Mucosa of stomach (tissue), 1 donor: ENCODE data around the gene RAB40B.
"Not testable (repeated sequence)": the region's sequence is repeated elsewhere in the genome, so short reads cannot be mapped to it uniquely, and the experiment has no call there.

Experiments used
- H3K27me3 ChIP-seq: one replicate; pipeline ENCODE4 v1.7.0; 2013; ENCODE audit warnings: mild to moderate bottlenecking, low read length; ENCODE audit not compliant: control insufficient read depth, insufficient read depth
- H3K36me3 ChIP-seq: one replicate; pipeline ENCODE4 v1.7.0; 2013; ENCODE audit warnings: low read length; ENCODE audit not compliant: control insufficient read depth, insufficient read depth
- H3K4me1 ChIP-seq: one replicate; pipeline ENCODE4 v1.7.0; 2013; ENCODE audit warnings: mild to moderate bottlenecking, low read length; ENCODE audit not compliant: control insufficient read depth, insufficient read depth
- H3K4me3 ChIP-seq: one replicate; pipeline ENCODE4 v1.7.0; 2013; ENCODE audit warnings: low read length
- H3K9ac ChIP-seq: one replicate; pipeline ENCODE4 v1.7.0; 2013; ENCODE audit warnings: mild to moderate bottlenecking, low read length, moderate library complexity
- H3K9me3 ChIP-seq: one replicate; pipeline ENCODE4 v1.7.0; 2013; ENCODE audit warnings: mild to moderate bottlenecking, low read length, moderate library complexity; ENCODE audit not compliant: control insufficient read depth
- donor health status: Pancreatic carcinoma.

The RAB40B gene

GRCh38 chr17:82698065-82698973, at the start of gene RAB40B:
TSS of gene RAB40B (minus strand) at chr17:82698698. CDS start at chr17:82698596, 102 bp downstream.
- Histone ChIP-seq H3K9me3 (no peaks in the 10 kb centered on the region), H3K4me3 (peak within 1 kb of the TSS; percentile 47), H3K4me1 (peaks cover 38% of the 10 kb centered on the region), H3K36me3 (no peaks in the 10 kb centered on the region), H3K27me3 (no peaks in the 10 kb centered on the region), H3K9ac (peak within 1 kb of the TSS; percentile 68)

- Histone ChIP-seq H3K36me3 (no peaks in the 10 kb centered on the region), H3K4me3 (no peak overlapping the region), H3K4me1 (no peaks in the 10 kb centered on the region), H3K9me3 (no peaks in the 10 kb centered on the region), H3K9ac (no peak overlapping the region), H3K27me3 (no peaks in the 10 kb centered on the region)
Measured at GRCh38 chr17:82745524-82745923, 47.0 kb upstream of the RAB40B start.

GRCh38 chr17:82744736-82745135, 46.2 kb upstream of the RAB40B start:
- not testable (repeated sequence) for H3K4me3 ChIP-seq, H3K27me3 ChIP-seq, H3K36me3 ChIP-seq, H3K9me3 ChIP-seq, H3K9ac ChIP-seq, H3K4me1 ChIP-seq

GRCh38 chr17:82743344-82744219, 45.1 kb upstream of the RAB40B start:
- no peaks in the 10 kb centered on the region for H3K9me3 ChIP-seq

GRCh38 chr17:82740906-82741759, 42.6 kb upstream of the RAB40B start:
- peaks cover 17% of the 10 kb centered on the region for H3K4me1 ChIP-seq
- H3K36me3 ChIP-seq = no peaks in the 10 kb centered on the region
- no peaks in the 10 kb centered on the region for H3K27me3 ChIP-seq
- H3K4me3 ChIP-seq = no peak overlapping the region
- H3K9me3 ChIP-seq = no peaks in the 10 kb centered on the region
- no peak overlapping the region for H3K9ac ChIP-seq

More at GRCh38 chr17:82743344-82744219, 45.1 kb upstream of the RAB40B start:
- Histone ChIP-seq H3K4me3 (no peak overlapping the region), H3K36me3 (no peaks in the 10 kb centered on the region), H3K4me1 (peaks cover under 1% of the 10 kb centered on the region), H3K27me3 (no peaks in the 10 kb centered on the region), H3K9ac (no peak overlapping the region)

- Histone ChIP-seq H3K27me3 (no peaks in the 10 kb centered on the region), H3K4me1 (peaks cover 27% of the 10 kb centered on the region), H3K9ac (no peak overlapping the region), H3K4me3 (no peak overlapping the region), H3K9me3 (no peaks in the 10 kb centered on the region), H3K36me3 (no peaks in the 10 kb centered on the region)
Measured at GRCh38 chr17:82737967-82738877, 39.7 kb upstream of the RAB40B start.

GRCh38 chr17:82736511-82737185, 38.1 kb upstream of the RAB40B start:
- no peaks in the 10 kb centered on the region for H3K9me3 ChIP-seq
- H3K27me3 ChIP-seq = no peaks in the 10 kb centered on the region
- no peak overlapping the region for H3K4me3 ChIP-seq
- H3K9ac ChIP-seq = peak overlapping the region; percentile 75
- peaks cover 27% of the 10 kb centered on the region for H3K4me1 ChIP-seq
- no peaks in the 10 kb centered on the region for H3K36me3 ChIP-seq

- Histone ChIP-seq H3K9ac (peak within 1 kb of the TSS; percentile 75), H3K9me3 (no peaks in the 10 kb centered on the region), H3K27me3 (no peaks in the 10 kb centered on the region), H3K36me3 (no peaks in the 10 kb centered on the region), H3K4me3 (peak within 1 kb of the TSS; percentile 46), H3K4me1 (peaks cover 27% of the 10 kb centered on the region)
Measured at GRCh38 chr17:82734987-82735866, 36.7 kb upstream of the RAB40B start, which contains the start of gene FN3K. TSS of gene FN3K (plus strand) at chr17:82735615. CDS start at chr17:82735637, 22 bp downstream.

- Histone ChIP-seq H3K27me3 (no peaks in the 10 kb centered on the region), H3K4me1 (peaks cover 18% of the 10 kb centered on the region), H3K4me3 (no peak overlapping the region)
Measured at GRCh38 chr17:82732118-82732743, 33.7 kb upstream of the RAB40B start.

More at GRCh38 chr17:82732118-82732743, 33.7 kb upstream of the RAB40B start:
- Histone ChIP-seq H3K9me3 (no peaks in the 10 kb centered on the region), H3K9ac (no peak overlapping the region), H3K36me3 (no peaks in the 10 kb centered on the region)
